ENCODE results near the gene C6orf120. TPM values are rescaled to one million over a fixed set of nuclear protein-coding genes. Genes with fewer than 3 reads are reported as not detected.

The C6orf120 gene
- total RNA-seq, 1 experiment from 2014 or later: 28.0 TPM

DNA sequence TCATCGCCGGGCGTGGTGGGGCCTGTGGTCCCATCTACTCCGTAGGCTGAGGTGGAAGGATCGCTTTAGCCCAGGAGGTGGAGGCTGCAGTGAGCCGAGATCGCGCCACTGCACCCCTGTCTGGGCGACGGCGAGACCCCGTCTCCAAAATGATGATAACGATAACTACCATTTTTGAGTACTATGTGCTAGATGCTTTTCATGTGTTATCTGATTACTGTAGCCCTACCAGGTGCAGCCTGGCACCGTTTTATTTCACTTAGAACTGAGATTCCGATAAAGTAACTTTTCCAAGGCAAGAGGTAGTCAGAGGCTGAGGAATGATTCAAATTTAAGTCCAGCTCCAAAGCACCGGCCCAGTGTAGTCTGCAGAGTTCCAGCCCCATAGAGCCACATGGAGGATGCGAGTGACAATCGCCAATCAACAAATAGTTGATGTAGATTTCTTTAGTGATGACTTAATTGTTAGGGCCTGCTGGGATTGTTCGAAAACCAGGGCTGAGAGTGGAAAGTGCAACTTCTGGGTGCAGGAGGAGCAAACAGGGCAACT is 50.2 kb downstream of the C6orf120 start:
- DNase-seq (ENCODE audit: low read depth): no peak
- in situ Hi-C loops (cut with HindIII; ENCODE audit: low pct_unique_long_range_greater_than_20kb, low sequenced_read_pairs): no loop called here

Other genes starting within 250 kb of the C6orf120 start
- gene WDR27, start 97 bp upstream of the C6orf120 start, total RNA-seq (2014; rRNA removed; shearing (Covaris generic); ENCODE audit: low replicate concordance): 7.8 and 8.4 TPM in 2 replicates
- 62.1 and 65.9 TPM in 2 replicates for gene PHF10, start 22.4 kb downstream of the C6orf120 start, total RNA-seq (2014; rRNA removed; shearing (Covaris generic); ENCODE audit: low replicate concordance)
- gene DYNLT2, start 49.4 kb downstream of the C6orf120 start, total RNA-seq (2014; rRNA removed; shearing (Covaris generic); ENCODE audit: low replicate concordance): 0.54 and 0.81 TPM in 2 replicates
- 9.6 and 22.8 TPM in 2 replicates for gene ERMARD, start 49.5 kb downstream of the C6orf120 start, total RNA-seq (2014; rRNA removed; shearing (Covaris generic); ENCODE audit: low replicate concordance)

All from Caki2 (cell line).